H9 (cell line): Measurements from ENCODE around the gene RFPL3. TPM values are rescaled to one million over a fixed set of nuclear protein-coding genes. Genes with fewer than 3 reads are reported as not detected.

Source experiments
- DNase-seq: peaks from one replicate; pipeline ENCODE4 v3.0.0-alpha.2; 2017
- H2AFZ ChIP-seq: one replicate; pipeline ENCODE4 v1.6.1; 2013; ENCODE audit warnings: mild to moderate bottlenecking, low read length, control low read depth, moderate library complexity
- H2AK5ac ChIP-seq: 2 replicates; pipeline ENCODE4 v1.6.1; 2013; ENCODE audit warnings: low read length, control low read depth, mixed read lengths; ENCODE audit not compliant: insufficient read length
- H2BK120ac ChIP-seq: one replicate; pipeline ENCODE4 v1.6.1; 2013; ENCODE audit warnings: low read depth, mild to moderate bottlenecking, low read length, control low read depth, inconsistent platforms; ENCODE audit not compliant: poor library complexity, severe bottlenecking
- H2BK12ac ChIP-seq: 2 replicates; pipeline ENCODE4 v1.6.1; 2013; ENCODE audit warnings: low read length, control low read depth, mixed read lengths, low read depth; ENCODE audit not compliant: insufficient read length
- H2BK15ac ChIP-seq: 2 replicates; pipeline ENCODE4 v1.6.1; 2013; ENCODE audit warnings: low read depth, low read length, control low read depth
- H2BK20ac ChIP-seq: one replicate; pipeline ENCODE4 v1.6.1; 2013; ENCODE audit warnings: low read depth, mild to moderate bottlenecking, low read length, control low read depth, inconsistent platforms; ENCODE audit not compliant: poor library complexity, severe bottlenecking
- H2BK5ac ChIP-seq: 2 replicates; pipeline ENCODE4 v1.6.1; 2013; ENCODE audit warnings: low read length, control low read depth, mixed read lengths; ENCODE audit not compliant: insufficient read length
- H3K14ac ChIP-seq: 2 replicates; pipeline ENCODE4 v1.6.1; 2013; ENCODE audit warnings: low read length, control low read depth; ENCODE audit not compliant: insufficient read depth
- H3K18ac ChIP-seq: 2 replicates; pipeline ENCODE4 v1.6.1; 2013; ENCODE audit warnings: low read depth, mild to moderate bottlenecking, mixed read lengths, low read length, control low read depth; ENCODE audit not compliant: insufficient read length
- H3K23ac ChIP-seq: 2 replicates; pipeline ENCODE4 v1.6.1; 2013; ENCODE audit warnings: low read length, control low read depth, mixed read lengths, low read depth; ENCODE audit not compliant: insufficient read length
- H3K23me2 ChIP-seq: 2 replicates; pipeline ENCODE4 v1.6.1; 2013; ENCODE audit warnings: low read depth, mild to moderate bottlenecking, mixed read lengths, low read length, control low read depth; ENCODE audit not compliant: insufficient read length, poor library complexity, severe bottlenecking
- H3K27ac ChIP-seq: 2 replicates; pipeline ENCODE4 v1.5.1; 2013; ENCODE audit warnings: low read length, control low read depth, mixed read lengths, low read depth; ENCODE audit not compliant: insufficient read length
- H3K27me3 ChIP-seq: 2 replicates; pipeline ENCODE4 v1.6.1; 2013; ENCODE audit warnings: low read length, control low read depth, inconsistent platforms; ENCODE audit not compliant: insufficient read depth
- H3K4ac ChIP-seq: 2 replicates; pipeline ENCODE4 v1.6.1; 2013; ENCODE audit warnings: low read depth, mild to moderate bottlenecking, control low read depth, inconsistent platforms, low read length, moderate library complexity
- H3K4me1 ChIP-seq: 2 replicates; pipeline ENCODE4 v1.6.1; 2013; ENCODE audit warnings: low read length, control low read depth, inconsistent platforms; ENCODE audit not compliant: insufficient read depth
- H3K4me2 ChIP-seq: 2 replicates; pipeline ENCODE4 v1.6.1; 2013; ENCODE audit warnings: low read length, control low read depth, mixed read lengths; ENCODE audit not compliant: insufficient read length, insufficient read depth
- H3K56ac ChIP-seq: 2 replicates; pipeline ENCODE4 v1.6.1; 2013; ENCODE audit warnings: low read depth, mild to moderate bottlenecking, mixed read lengths, low read length, control low read depth; ENCODE audit not compliant: insufficient read length
- H3K79me1 ChIP-seq: 2 replicates; pipeline ENCODE4 v1.6.1; 2013; ENCODE audit warnings: low read depth, mild to moderate bottlenecking, moderate library complexity, low read length, control low read depth, inconsistent platforms; ENCODE audit not compliant: insufficient read depth, poor library complexity, severe bottlenecking
- H3K79me2 ChIP-seq: 2 replicates; pipeline ENCODE4 v1.6.1; 2013; ENCODE audit warnings: low read length, control low read depth, inconsistent platforms; ENCODE audit not compliant: insufficient read depth
- H3K9ac ChIP-seq: 2 replicates; pipeline ENCODE4 v1.6.1; 2013; ENCODE audit warnings: low read length, control low read depth, mixed read lengths; ENCODE audit not compliant: insufficient read length; ENCODE audit errors: extremely low read depth
- H3K9me3 ChIP-seq: one replicate; pipeline ENCODE4 v1.6.1; 2013; ENCODE audit warnings: low read depth, low read length, inconsistent platforms; ENCODE audit not compliant: control insufficient read depth
- H3T11ph ChIP-seq: one replicate; pipeline ENCODE4 v1.6.1; 2013; ENCODE audit warnings: mild to moderate bottlenecking, low read length, control low read depth, inconsistent platforms
- H4K20me1 ChIP-seq: one replicate; pipeline ENCODE4 v1.6.1; 2013; ENCODE audit not compliant: control insufficient read depth, insufficient read length, insufficient read depth
- H4K5ac ChIP-seq: 2 replicates; pipeline ENCODE4 v1.6.1; 2013; ENCODE audit warnings: low read depth, mild to moderate bottlenecking, mixed read lengths, low read length, control low read depth; ENCODE audit not compliant: insufficient read length
- H4K8ac ChIP-seq: replicated peaks from 2 replicates; pipeline ENCODE4 v1.6.1; 2013; ENCODE audit warnings: low read length, control low read depth, mixed read lengths, low read depth; ENCODE audit not compliant: insufficient read length
- H4K91ac ChIP-seq: 2 replicates; pipeline ENCODE4 v1.6.1; 2013; ENCODE audit warnings: low read depth, mild to moderate bottlenecking, moderate library complexity, mixed read lengths, low read length, control low read depth; ENCODE audit not compliant: insufficient read length
- H3K27ac Mint-ChIP-seq, 3 experiments: 2 replicates in 2 of 3; 3 replicates in 1 of 3; pipeline ENCODE4 v1.8.0; 2020 to 2021; ENCODE audit warnings: mixed read lengths in 3 of 3, mild to moderate bottlenecking in 1 of 3, moderate library complexity in 1 of 3
- H3K27me3 Mint-ChIP-seq: 2 replicates; pipeline ENCODE4 v1.8.0; 2021; ENCODE audit warnings: low read depth, mild to moderate bottlenecking, moderate library complexity, mixed read lengths
- H3K36me3 Mint-ChIP-seq, 3 experiments: 2 replicates in 2 of 3; 3 replicates in 1 of 3; pipeline ENCODE4 v1.8.0; 2020 to 2021; ENCODE audit warnings: low read depth in 3 of 3, mixed read lengths in 3 of 3; ENCODE audit not compliant: insufficient read depth in 1 of 3
- H3K4me1 Mint-ChIP-seq, 2 experiments: 2 replicates each; pipeline ENCODE4 v1.8.0; 2020; ENCODE audit warnings: mixed read lengths in 2 of 2
- H3K4me3 Mint-ChIP-seq, 2 experiments: 2 replicates in 1 of 2; 3 replicates in 1 of 2; pipeline ENCODE4 v1.8.0; 2020 to 2021; ENCODE audit warnings: mild to moderate bottlenecking in 2 of 2, mixed read lengths in 2 of 2, moderate library complexity in 1 of 2
- H3K9me3 Mint-ChIP-seq, 2 experiments: 2 replicates in 1 of 2; 3 replicates in 1 of 2; pipeline ENCODE4 v1.8.0; 2020; ENCODE audit warnings: mild to moderate bottlenecking in 2 of 2, mixed read lengths in 2 of 2, moderate library complexity in 1 of 2
- WGBS: extraction: QIAGEN DNeasy Blood & Tissue Kit; methylation state at CpG from one replicate; pipeline ENCODE4 v1.1.7; 2013; ENCODE audit warnings: missing lambda C conversion rate, low lambda C conversion rate, mixed read lengths; ENCODE audit not compliant: insufficient read length; ENCODE audit errors: extremely low coverage; 5-methylcytosine and 5-hydroxymethylcytosine counted together
- total RNA-seq: library from RNA; stranded (reverse); gene quantifications from 2 replicates; pipeline ENCODE4 v1.2.1, GENCODE V29; 2021
- TF ChIP-seq, protein P1 (sequence below): fragments of 200-600 bp; sonication (generic); conservative IDR thresholded peaks from 3 replicates; pipeline ENCODE4 v1.8.0; 2021; ENCODE audit warnings: antibody characterized with exemption, mild to moderate bottlenecking

The RFPL3 gene
- total RNA-seq, 1 experiment from 2014 or later: not detected

GRCh38 chr22:32333141-32333768 is 24.4 kb upstream of the RFPL3 start:
- Histone ChIP-seq H2BK12ac (no peak overlapping the region), H3K27ac (no peak overlapping the region), H3K4me1 (no peaks in the 10 kb centered on the region), H2BK15ac (no peak overlapping the region), H3K23me2 (no peaks in the 10 kb centered on the region), H4K20me1 (no peaks in the 10 kb centered on the region), H4K5ac (no peak overlapping the region), H3K27me3 (no peaks in the 10 kb centered on the region), H3K79me1 (no peaks in the 10 kb centered on the region), H2BK120ac (no peak overlapping the region), H3K23ac (no peak overlapping the region), H3K14ac (peak overlapping the region; percentile 57; the same call in 1 of the 2 replicates), H3T11ph (no peak overlapping the region), H3K79me2 (no peaks in the 10 kb centered on the region), H4K91ac (no peak overlapping the region), H2AFZ (no peak overlapping the region), H3K56ac (no peak overlapping the region), H3K18ac (no peak overlapping the region), H3K4ac (no peak overlapping the region), H2BK20ac (no peak overlapping the region), H3K9me3 (no peaks in the 10 kb centered on the region), H3K4me2 (no peak overlapping the region), H2BK5ac (no peak overlapping the region), H2AK5ac (no peak overlapping the region), H3K9ac (no peak overlapping the region), H4K8ac (no peak overlapping the region)
- H3K27ac Mint-ChIP-seq: no peak overlapping the region
- peak; percentile 19 for DNase-seq
- no peak overlapping the region for H3K4me3 Mint-ChIP-seq
- peaks cover 0 to 2% of the 10 kb centered on the region in 2 experiments; a peak in 1 of 5 replicates for H3K9me3 Mint-ChIP-seq
- TF ChIP-seq, protein P1, sequence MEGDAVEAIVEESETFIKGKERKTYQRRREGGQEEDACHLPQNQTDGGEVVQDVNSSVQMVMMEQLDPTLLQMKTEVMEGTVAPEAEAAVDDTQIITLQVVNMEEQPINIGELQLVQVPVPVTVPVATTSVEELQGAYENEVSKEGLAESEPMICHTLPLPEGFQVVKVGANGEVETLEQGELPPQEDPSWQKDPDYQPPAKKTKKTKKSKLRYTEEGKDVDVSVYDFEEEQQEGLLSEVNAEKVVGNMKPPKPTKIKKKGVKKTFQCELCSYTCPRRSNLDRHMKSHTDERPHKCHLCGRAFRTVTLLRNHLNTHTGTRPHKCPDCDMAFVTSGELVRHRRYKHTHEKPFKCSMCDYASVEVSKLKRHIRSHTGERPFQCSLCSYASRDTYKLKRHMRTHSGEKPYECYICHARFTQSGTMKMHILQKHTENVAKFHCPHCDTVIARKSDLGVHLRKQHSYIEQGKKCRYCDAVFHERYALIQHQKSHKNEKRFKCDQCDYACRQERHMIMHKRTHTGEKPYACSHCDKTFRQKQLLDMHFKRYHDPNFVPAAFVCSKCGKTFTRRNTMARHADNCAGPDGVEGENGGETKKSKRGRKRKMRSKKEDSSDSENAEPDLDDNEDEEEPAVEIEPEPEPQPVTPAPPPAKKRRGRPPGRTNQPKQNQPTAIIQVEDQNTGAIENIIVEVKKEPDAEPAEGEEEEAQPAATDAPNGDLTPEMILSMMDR: no peak
- H3K27me3 Mint-ChIP-seq: peaks cover 20% of the 10 kb centered on the region
- no CpG with 5 or more reads among the region's 10 CpGs for WGBS
- no peaks in the 10 kb centered on the region; a peak in 1 of 7 replicates for H3K36me3 Mint-ChIP-seq
- peaks cover 26 to 44% of the 10 kb centered on the region in 2 experiments for H3K4me1 Mint-ChIP-seq
